Prostate gland (tissue), 2 donors: ENCODE results near the gene DDTL. TPM values are rescaled to one million over a fixed set of nuclear protein-coding genes. Genes with fewer than 3 reads are reported as not detected.

Experiments used
- DNase-seq: peaks from one replicate; pipeline ENCODE4 v3.0.0-alpha.2; 2019; ENCODE audit warnings: low spot score
- H3K27ac ChIP-seq, 2 donors: fragments of 200-600 bp; sonication (generic); 2 replicates each; pipeline ENCODE4 v1.5.1; 2017 to 2019
- H3K27me3 ChIP-seq: fragments of 200-600 bp; sonication (generic); replicated peaks from 2 replicates; pipeline ENCODE4 v1.5.1; 2019; ENCODE audit not compliant: insufficient read depth
- H3K36me3 ChIP-seq, 2 donors: fragments of 200-600 bp; sonication (generic); 1 replicate in 1 of 2; 2 replicates in 1 of 2; pipeline versions ENCODE4 v1.5.1 to v1.8.1; 2017 to 2019
- H3K4me1 ChIP-seq: fragments of 200-600 bp; sonication (generic); replicated peaks from 2 replicates; pipeline ENCODE4 v1.5.1; 2019
- H3K4me3 ChIP-seq, 2 donors: fragments of 200-600 bp; sonication (generic); 2 replicates each; pipeline ENCODE4 v1.5.1; 2017 to 2019
- H3K9me3 ChIP-seq: fragments of 200-600 bp; sonication (generic); 2 replicates; pipeline ENCODE4 v1.5.1; 2017
- CTCF ChIP-seq, 4 experiments: fragments of 200-600 bp in 2 of 4; fragments of 450-650 bp in 2 of 4; sonication (generic) in 2 of 4; IDR thresholded peaks; 1 replicate in 3 of 4; 2 replicates in 1 of 4; pipeline ENCODE4 v1.5.1; 2016 to 2019; ENCODE audit warnings: antibody characterized with exemption in 4 of 4, mild to moderate bottlenecking in 2 of 4, moderate library complexity in 2 of 4
- POLR2A ChIP-seq: fragments of 450-650 bp; IDR thresholded peaks from one replicate; pipeline ENCODE4 v1.6.1; 2016; ENCODE audit warnings: antibody characterized with exemption, mild to moderate bottlenecking
- POLR2AphosphoS5 ChIP-seq: sonication (generic); formaldehyde crosslinking; IDR thresholded peaks from one replicate; pipeline ENCODE4 v1.6.1; 2017; ENCODE audit warnings: antibody characterized with exemption
- WGBS: methylation state at CpG from one replicate; pipeline ENCODE4 v1.1.5; 2018; 5-methylcytosine and 5-hydroxymethylcytosine counted together
- intact Hi-C: fragments of 100-400 bp; cut with DNase I; formaldehyde crosslinking; loops from one replicate; pipeline ENCODE4 v1.14.2; 2022
- total RNA-seq, 2 donors: library from RNA; depleted of rRNA; stranded (reverse); fragments of >200 nt; gene quantifications; one replicate each; pipeline ENCODE4 v1.1.0, GENCODE V29; 2016

DDTL gene
- total RNA-seq, 2 donors from 2014 or later = 2.2 TPM; not detected in 1

GRCh38 chr22:24006207-24006913 is 39.7 kb downstream of the DDTL start:
- Histone ChIP-seq H3K36me3 (no peaks in the 10 kb centered on the region), H3K4me3 (no peak overlapping the region), H3K4me1 (no peaks in the 10 kb centered on the region), H3K9me3 (no peaks in the 10 kb centered on the region), H3K27ac (no peak overlapping the region), H3K27me3 (no peaks in the 10 kb centered on the region)
- DNase-seq = no peak
- intact Hi-C loops = loop anchor here (5.0 kb wide), 1 partner anchor 151 kb away; no protein-coding TSS in a partner anchor
- TF ChIP-seq POLR2AphosphoS5 (no peak), POLR2A (no peak), CTCF (IDR thresholded peaks at IDR 0.05) (no peak)
- 79% methylated on average over 10 of the region's 10 CpGs for WGBS

- WGBS = 82% methylated on average over 6 of the region's 6 CpGs
- Histone ChIP-seq H3K27ac (no peak overlapping the region), H3K4me1 (no peaks in the 10 kb centered on the region), H3K27me3 (no peaks in the 10 kb centered on the region), H3K4me3 (no peak overlapping the region), H3K9me3 (no peaks in the 10 kb centered on the region), H3K36me3 (no peaks in the 10 kb centered on the region)
- TF ChIP-seq POLR2AphosphoS5 (no peak), POLR2A (no peak), CTCF (IDR thresholded peaks at IDR 0.05) (no peak)
- intact Hi-C loops = loop anchor here (5.0 kb wide), 1 partner anchor 150 kb away; no protein-coding TSS in a partner anchor
- DNase-seq = no peak
Observed at GRCh38 chr22:24006914-24007214, 40.2 kb downstream of the DDTL start.

- intact Hi-C loops = loop anchor here (5.0 kb wide), 1 partner anchor 150 kb away; no protein-coding TSS in a partner anchor
- Histone ChIP-seq H3K27me3 (no peaks in the 10 kb centered on the region), H3K27ac (no peak overlapping the region), H3K9me3 (no peaks in the 10 kb centered on the region), H3K36me3 (no peaks in the 10 kb centered on the region), H3K4me3 (no peak overlapping the region), H3K4me1 (no peaks in the 10 kb centered on the region)
- WGBS = 79% methylated on average over 8 of the region's 8 CpGs
- DNase-seq = no peak
- TF ChIP-seq CTCF (IDR thresholded peaks at IDR 0.05) (no peak), POLR2A (no peak)
Observed at GRCh38 chr22:24007253-24008021, 40.7 kb downstream of the DDTL start.

GRCh38 chr22:24008022-24008283 is 41.3 kb downstream of the DDTL start:
- no peaks in the 10 kb centered on the region for H3K27me3 ChIP-seq
- no peaks in the 10 kb centered on the region for H3K36me3 ChIP-seq
- no peaks in the 10 kb centered on the region for H3K4me1 ChIP-seq
- H3K27ac ChIP-seq = no peak overlapping the region
- H3K4me3 ChIP-seq = no peak overlapping the region
- no peaks in the 10 kb centered on the region for H3K9me3 ChIP-seq
- DNase-seq = no peak
- no peak for TF ChIP-seq CTCF (IDR thresholded peaks at IDR 0.05)
- 70% methylated on average over 1 of the region's 1 CpG for WGBS
- intact Hi-C loops = loop anchor here (5.0 kb wide), 1 partner anchor 149 kb away; no protein-coding TSS in a partner anchor
